ENCODE data around the gene EVPLL.
"Not testable (repeated sequence)": the region's sequence is repeated elsewhere in the genome, so short reads cannot be mapped to it uniquely, and the experiment has no call there.

EVPLL gene

DNA sequence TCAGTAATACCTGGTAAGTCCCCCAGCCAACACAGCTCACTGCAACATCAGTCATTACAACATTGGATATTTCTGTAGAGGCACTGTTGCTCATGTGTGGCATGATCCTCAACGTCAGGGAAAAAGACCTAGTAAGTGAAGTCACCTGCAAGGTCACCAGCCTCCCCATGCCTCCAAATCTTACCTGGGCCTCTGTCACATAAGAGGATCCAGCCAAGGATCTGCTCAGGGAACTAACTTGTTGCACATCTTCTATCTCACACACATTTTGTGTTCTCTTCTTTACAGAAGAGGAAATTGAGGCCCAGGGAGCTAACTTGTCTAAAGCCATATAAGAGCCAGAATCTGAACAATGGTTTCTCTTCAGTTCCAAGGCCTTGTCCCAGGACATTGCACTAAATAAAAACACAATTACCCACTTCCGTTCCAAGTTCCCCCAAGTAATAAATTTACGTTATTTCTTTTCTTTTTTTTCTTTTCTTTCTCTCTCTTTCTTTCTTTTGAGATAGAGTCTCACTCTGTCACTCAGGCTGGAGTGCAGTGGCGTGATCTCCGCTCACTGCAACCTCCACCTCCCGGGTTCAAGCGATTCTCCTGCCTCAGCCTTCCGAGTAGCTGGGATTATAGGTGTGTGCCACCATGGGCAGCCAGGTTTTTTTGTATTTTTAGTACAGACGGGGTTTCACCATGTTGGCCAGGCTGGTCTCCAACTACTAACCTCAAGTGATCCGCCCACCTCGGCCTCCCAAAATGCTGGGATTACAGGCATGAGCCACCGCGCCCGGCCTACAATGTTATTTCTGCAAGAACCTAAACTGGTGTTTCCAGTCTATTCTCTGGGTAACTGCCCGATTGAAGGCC is 15.5 kb upstream of the EVPLL start:
- Histone ChIP-seq H3K4me1 (ENCODE audit: insufficient read depth, low read length) (0 out of 2 replicates have a peak, but pooled peaks cover 4% of the 10 kb centered on the region), H3K4me3 (ENCODE audit: low read length) (peak overlapping the region; percentile 80), H3K9me3 (ENCODE audit: insufficient read depth, low read depth, low read length) (no peaks in the 10 kb centered on the region), H3K27ac (ENCODE audit: low read depth, low read length) (no peak overlapping the region), H3K36me3 (ENCODE audit: insufficient read depth, low read length) (peaks cover 24% of the 10 kb centered on the region; the same call in 1 of the 2 replicates), H3K27me3 (ENCODE audit: insufficient read depth, low read length) (no peaks in the 10 kb centered on the region), H3K9ac (ENCODE audit: low read depth, low read length) (peak overlapping the region; percentile 83)
- WGBS = 55% methylated on average over 15 of the region's 15 CpGs

DNA sequence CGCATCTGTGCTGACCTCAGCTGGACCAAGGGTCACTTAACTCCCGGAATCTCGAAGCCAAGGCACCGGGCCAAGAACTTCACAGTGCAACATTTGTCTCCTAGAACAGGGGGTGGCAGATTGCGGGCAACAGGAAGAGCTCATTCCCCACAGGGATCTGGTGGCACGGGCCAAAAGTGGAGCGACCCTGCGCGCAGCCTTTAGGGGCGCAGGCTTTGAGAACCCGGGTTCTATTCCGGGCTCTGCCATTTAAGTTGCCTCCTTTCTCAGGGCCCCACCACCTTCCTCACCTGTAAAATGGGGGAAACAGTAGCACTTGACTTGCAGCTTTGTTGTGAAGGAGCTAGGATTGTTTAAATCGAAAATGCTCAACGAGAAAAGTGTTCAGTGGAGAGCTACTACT is 14.9 kb upstream of the EVPLL start:
- peak overlapping the region; percentile 58; the same call in 1 of the 2 replicates for H3K27ac ChIP-seq (ENCODE audit: low read depth, low read length)
- H3K9me3 ChIP-seq (ENCODE audit: insufficient read depth, low read depth, low read length) = no peaks in the 10 kb centered on the region
- 7% methylated on average over 14 of the region's 14 CpGs for WGBS

DNA sequence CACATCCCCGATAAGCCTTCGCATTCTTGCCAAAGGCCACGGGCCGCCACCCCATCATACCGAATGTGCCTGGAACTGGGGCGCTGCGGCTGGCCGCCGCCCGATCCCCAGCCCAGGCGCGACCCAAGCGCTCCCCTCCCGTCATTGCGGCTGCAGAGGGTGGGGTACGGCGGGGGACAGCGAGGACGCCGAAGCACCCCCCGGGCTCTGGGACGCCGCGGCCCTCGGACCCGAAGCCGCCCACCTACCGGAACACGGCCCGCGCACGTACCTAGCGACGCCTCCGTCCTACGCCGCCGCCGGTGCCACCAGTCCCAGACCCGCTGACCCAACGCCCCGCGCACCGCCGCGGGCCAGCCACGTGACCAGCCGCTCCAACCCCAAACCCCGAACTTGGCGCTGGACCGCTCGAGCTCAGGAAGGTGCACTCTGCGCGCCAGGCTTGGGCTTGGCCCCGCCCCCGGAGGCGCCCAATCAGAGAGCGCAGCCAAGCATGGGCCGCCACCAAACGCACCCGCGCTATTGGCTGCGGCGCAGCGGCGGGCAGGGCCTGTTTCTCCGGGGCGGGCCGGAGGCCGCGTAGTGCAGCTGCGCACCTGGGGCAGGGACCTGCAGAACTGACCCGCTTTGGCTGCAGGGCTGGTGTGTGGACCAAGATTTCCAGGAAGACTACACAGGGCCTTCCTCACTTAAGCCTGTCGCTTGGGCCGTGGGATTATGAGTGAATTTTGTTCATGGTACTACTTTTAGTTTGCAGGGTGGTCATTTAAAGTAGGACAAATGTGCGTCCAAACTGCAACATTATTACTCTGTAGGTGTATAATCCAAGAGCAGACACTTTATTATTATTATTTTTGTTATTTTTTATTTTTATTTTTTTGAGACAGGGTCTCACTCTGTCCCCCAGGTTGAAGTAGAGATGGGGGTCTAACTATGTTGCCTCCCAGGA is 14.2 kb upstream of the EVPLL start, which contains the start of gene SHMT1:
TSS of gene SHMT1 (minus strand) at position 450 of the 949 bp plus-strand sequence. CDS start 7,569 bp downstream, outside the sequence.
- H3K36me3 ChIP-seq (ENCODE audit: insufficient read depth, low read length) = 0 out of 2 replicates have a peak, but pooled peaks cover 17% of the 10 kb centered on the region
- no peaks in the 10 kb centered on the region for H3K9me3 ChIP-seq (ENCODE audit: insufficient read depth, low read depth, low read length)
- under 1% methylated on average over 75 of the region's 76 CpGs for WGBS
- no peaks in the 10 kb centered on the region for H3K27me3 ChIP-seq (ENCODE audit: insufficient read depth, low read length)
- peak within 1 kb of the TSS; percentile 83 for H3K9ac ChIP-seq (ENCODE audit: low read depth, low read length)
- H3K4me1 ChIP-seq (ENCODE audit: insufficient read depth, low read length) = 0 out of 2 replicates have a peak, but pooled peaks cover 4% of the 10 kb centered on the region
- peak within 1 kb of the TSS; percentile 80 for H3K4me3 ChIP-seq (ENCODE audit: low read length)
- H3K27ac ChIP-seq (ENCODE audit: low read depth, low read length) = peak within 1 kb of the TSS; percentile 58

More for the DNA sequence above, 14.9 kb upstream of the EVPLL start:
- H3K36me3 ChIP-seq (ENCODE audit: insufficient read depth, low read length) = 0 out of 2 replicates have a peak, but pooled peaks cover 18% of the 10 kb centered on the region
- peak overlapping the region; percentile 80 for H3K4me3 ChIP-seq (ENCODE audit: low read length)
- 0 out of 2 replicates have a peak, but pooled peaks cover 4% of the 10 kb centered on the region for H3K4me1 ChIP-seq (ENCODE audit: insufficient read depth, low read length)
- no peaks in the 10 kb centered on the region for H3K27me3 ChIP-seq (ENCODE audit: insufficient read depth, low read length)
- peak overlapping the region; percentile 83 for H3K9ac ChIP-seq (ENCODE audit: low read depth, low read length)

DNA sequence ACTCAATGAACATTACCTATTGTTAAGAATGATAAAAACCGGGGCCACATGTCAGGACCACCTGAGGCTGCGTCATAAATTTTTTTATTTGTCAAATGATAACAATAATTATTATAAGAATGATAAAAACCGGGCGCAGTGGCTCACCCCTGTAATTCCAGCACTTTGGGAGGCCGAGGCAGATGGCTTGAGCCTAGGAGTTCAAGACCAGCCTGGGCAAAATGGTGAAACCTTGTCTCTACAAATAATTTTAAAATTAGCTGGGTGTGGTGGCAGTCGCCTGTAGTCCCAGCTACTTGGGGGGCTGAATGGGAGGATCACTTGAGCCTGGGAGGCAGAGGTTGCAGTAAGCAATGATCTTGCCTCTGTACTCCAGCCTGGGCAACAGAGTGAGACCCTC is 13.4 kb upstream of the EVPLL start:
- H3K4me3 ChIP-seq (ENCODE audit: low read length) = no peak overlapping the region
- H3K9ac ChIP-seq (ENCODE audit: low read depth, low read length) = no peak overlapping the region
- WGBS = 87% methylated on average over 4 of the region's 6 CpGs
- 0 out of 2 replicates have a peak, but pooled peaks cover 9% of the 10 kb centered on the region for H3K36me3 ChIP-seq (ENCODE audit: insufficient read depth, low read length)
- H3K4me1 ChIP-seq (ENCODE audit: insufficient read depth, low read length) = 0 out of 2 replicates have a peak, but pooled peaks cover 4% of the 10 kb centered on the region
- no peaks in the 10 kb centered on the region for H3K27me3 ChIP-seq (ENCODE audit: insufficient read depth, low read length)
- no peaks in the 10 kb centered on the region for H3K9me3 ChIP-seq (ENCODE audit: insufficient read depth, low read depth, low read length)
- H3K27ac ChIP-seq (ENCODE audit: low read depth, low read length) = no peak overlapping the region

DNA sequence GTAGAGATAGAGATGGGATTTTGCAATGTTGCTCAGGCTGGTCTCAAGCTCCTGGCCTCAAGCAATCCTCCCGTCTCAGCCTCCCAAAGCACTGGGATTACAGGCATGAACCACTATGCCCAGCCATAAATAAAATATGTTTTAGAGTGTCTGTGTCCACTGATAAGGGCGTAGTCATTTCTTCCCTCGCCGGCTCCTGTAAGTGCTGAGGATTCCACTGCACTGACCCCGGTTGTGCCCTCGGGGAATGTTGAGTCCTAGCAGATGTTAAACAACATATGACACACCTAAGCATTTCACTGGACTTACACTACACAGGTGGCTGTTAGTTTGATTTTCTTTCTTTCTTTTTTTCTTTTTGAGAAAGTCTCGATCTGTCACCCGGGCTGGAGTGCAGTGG is 8.6 kb upstream of the EVPLL start:
- H3K27ac ChIP-seq (ENCODE audit: low read depth, low read length) = no peak overlapping the region
- no peaks in the 10 kb centered on the region for H3K36me3 ChIP-seq (ENCODE audit: insufficient read depth, low read length)
- no peaks in the 10 kb centered on the region for H3K9me3 ChIP-seq (ENCODE audit: insufficient read depth, low read depth, low read length)
- H3K4me3 ChIP-seq (ENCODE audit: low read length) = no peak overlapping the region
- no peaks in the 10 kb centered on the region for H3K4me1 ChIP-seq (ENCODE audit: insufficient read depth, low read length)
- 94% methylated on average over 8 of the region's 8 CpGs for WGBS
- no peak overlapping the region for H3K9ac ChIP-seq (ENCODE audit: low read depth, low read length)
- H3K27me3 ChIP-seq (ENCODE audit: insufficient read depth, low read length) = no peaks in the 10 kb centered on the region

DNA sequence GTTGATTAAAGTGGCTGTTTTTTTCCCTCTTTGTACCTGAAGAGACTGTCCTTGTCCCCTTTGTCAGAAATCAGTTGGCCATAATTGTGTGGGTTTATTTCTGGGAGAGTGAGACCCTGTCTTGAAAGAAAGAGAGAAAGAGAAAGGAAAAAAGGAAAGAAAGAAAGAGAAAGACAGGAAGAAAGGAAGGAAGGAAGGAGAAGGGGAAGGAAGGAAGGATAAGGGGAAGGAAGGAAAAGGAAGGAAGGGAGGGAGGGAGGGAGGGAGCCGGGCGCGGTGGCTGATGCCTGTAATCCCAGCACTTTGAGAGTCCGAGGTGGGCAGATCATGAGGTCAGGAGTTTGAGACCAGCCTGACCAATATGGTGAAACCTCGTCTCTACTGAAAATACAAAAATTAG is 6.8 kb upstream of the EVPLL start:
- WGBS = 96% methylated on average over 5 of the region's 5 CpGs
- H3K4me1 ChIP-seq (ENCODE audit: insufficient read depth, low read length) = no peaks in the 10 kb centered on the region
- H3K36me3 ChIP-seq (ENCODE audit: insufficient read depth, low read length) = no peaks in the 10 kb centered on the region
- H3K9ac ChIP-seq (ENCODE audit: low read depth, low read length) = no peak overlapping the region
- H3K27ac ChIP-seq (ENCODE audit: low read depth, low read length) = no peak overlapping the region
- no peak overlapping the region for H3K4me3 ChIP-seq (ENCODE audit: low read length)
- H3K27me3 ChIP-seq (ENCODE audit: insufficient read depth, low read length) = no peaks in the 10 kb centered on the region
- H3K9me3 ChIP-seq (ENCODE audit: insufficient read depth, low read depth, low read length) = peaks cover 6% of the 10 kb centered on the region; the same call in 1 of the 2 replicates

DNA sequence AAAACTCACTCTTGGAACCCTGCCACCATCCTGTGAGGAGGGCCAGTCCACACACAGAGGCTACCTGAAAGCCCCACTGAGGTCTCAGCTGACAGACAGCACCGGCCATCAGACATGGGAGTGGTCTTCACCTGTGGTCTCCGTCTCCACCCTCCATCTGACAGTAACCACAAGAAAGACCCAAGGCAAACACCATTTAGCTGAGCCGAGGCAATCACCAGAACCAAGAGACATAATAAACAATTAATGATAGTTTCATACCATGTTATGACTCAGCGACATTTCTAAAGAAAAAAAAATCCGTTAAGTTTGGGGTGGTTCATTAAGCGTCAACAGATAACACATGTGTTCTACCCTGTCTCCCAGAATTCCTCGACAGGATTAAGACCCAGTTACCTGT is 6.1 kb upstream of the EVPLL start:
- Histone ChIP-seq H3K27ac (ENCODE audit: low read depth, low read length) (no peak overlapping the region), H3K4me1 (ENCODE audit: insufficient read depth, low read length) (no peaks in the 10 kb centered on the region)
- 90% methylated on average over 7 of the region's 7 CpGs for WGBS

DNA sequence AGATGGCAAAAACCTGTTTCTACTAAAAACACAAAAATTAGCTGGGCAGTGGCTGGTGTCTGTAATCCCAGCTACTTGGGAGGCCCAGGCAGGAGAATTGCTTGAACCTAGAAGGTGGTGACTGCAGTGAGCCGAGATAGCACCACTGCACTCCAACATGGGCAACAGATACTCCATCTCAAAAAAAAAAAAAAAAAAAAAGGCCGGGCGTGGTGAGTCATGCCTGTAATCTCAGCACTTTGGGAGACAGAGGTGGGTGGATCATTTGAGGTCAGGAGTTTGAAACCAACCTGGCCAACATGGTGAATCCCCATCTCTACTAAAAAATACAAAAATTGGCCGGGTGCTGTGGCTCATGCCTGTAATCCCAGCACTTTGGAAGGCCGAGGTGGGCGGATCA is 4.4 kb upstream of the EVPLL start:
- H3K9me3 ChIP-seq (ENCODE audit: insufficient read depth, low read depth, low read length); H3K9ac ChIP-seq (ENCODE audit: low read depth, low read length); H3K27me3 ChIP-seq (ENCODE audit: insufficient read depth, low read length); H3K36me3 ChIP-seq (ENCODE audit: insufficient read depth, low read length); H3K27ac ChIP-seq (ENCODE audit: low read depth, low read length); H3K4me3 ChIP-seq (ENCODE audit: low read length); H3K4me1 ChIP-seq (ENCODE audit: insufficient read depth, low read length): not testable (repeated sequence)
- WGBS = 96% methylated on average over 4 of the region's 6 CpGs

More for the DNA sequence above, 6.1 kb upstream of the EVPLL start:
- no peaks in the 10 kb centered on the region for H3K27me3 ChIP-seq (ENCODE audit: insufficient read depth, low read length)
- no peak overlapping the region for H3K4me3 ChIP-seq (ENCODE audit: low read length)
- no peak overlapping the region for H3K9ac ChIP-seq (ENCODE audit: low read depth, low read length)
- H3K9me3 ChIP-seq (ENCODE audit: insufficient read depth, low read depth, low read length) = peaks cover 6% of the 10 kb centered on the region; the same call in 1 of the 2 replicates
- no peaks in the 10 kb centered on the region for H3K36me3 ChIP-seq (ENCODE audit: insufficient read depth, low read length)

DNA sequence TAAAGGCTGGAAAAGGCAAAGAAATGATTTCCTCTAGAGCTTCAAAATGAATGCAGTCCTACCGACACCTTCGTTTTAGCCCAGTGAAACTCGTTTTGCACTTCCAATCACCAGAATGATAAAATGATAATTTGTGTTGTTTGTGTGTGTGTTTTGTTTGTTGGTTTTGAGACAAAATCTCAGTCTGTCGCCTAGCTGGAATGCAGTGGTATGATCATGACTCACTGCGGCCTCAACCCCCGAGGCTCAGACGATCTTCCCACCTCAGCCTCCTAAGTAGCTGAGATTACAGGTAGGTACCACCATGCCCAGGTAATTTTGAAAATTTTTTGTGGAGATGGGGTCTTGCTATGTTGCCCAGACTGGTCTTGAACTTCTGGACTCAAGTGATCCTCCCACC is 3.4 kb upstream of the EVPLL start:
- H3K4me1 ChIP-seq (ENCODE audit: insufficient read depth, low read length) = no peaks in the 10 kb centered on the region
- H3K36me3 ChIP-seq (ENCODE audit: insufficient read depth, low read length) = no peaks in the 10 kb centered on the region
- no peaks in the 10 kb centered on the region for H3K27me3 ChIP-seq (ENCODE audit: insufficient read depth, low read length)
- peaks cover 6% of the 10 kb centered on the region; the same call in 1 of the 2 replicates for H3K9me3 ChIP-seq (ENCODE audit: insufficient read depth, low read depth, low read length)
- H3K27ac ChIP-seq (ENCODE audit: low read depth, low read length) = no peak overlapping the region
- no peak overlapping the region for H3K4me3 ChIP-seq (ENCODE audit: low read length)
- no peak overlapping the region for H3K9ac ChIP-seq (ENCODE audit: low read depth, low read length)
- WGBS = 89% methylated on average over 7 of the region's 7 CpGs

DNA sequence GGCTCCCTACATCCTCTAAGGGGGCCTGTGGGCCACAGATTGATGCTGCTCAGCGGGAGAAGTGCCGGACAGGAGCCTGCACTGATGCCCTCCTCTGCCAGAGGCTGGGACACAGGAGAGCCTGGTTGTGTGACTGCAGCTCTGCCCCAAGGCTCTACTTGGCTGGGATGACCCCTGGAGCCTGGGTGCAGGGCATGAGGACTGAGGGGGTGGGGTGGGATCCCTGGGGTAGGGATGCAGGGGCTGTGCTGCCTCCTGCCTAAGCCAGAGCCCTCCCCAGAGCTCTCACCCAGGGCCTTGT is 577 bp downstream of the EVPLL start:
- no peak overlapping the region for H3K27ac ChIP-seq (ENCODE audit: low read depth, low read length)
- H3K9me3 ChIP-seq (ENCODE audit: insufficient read depth, low read depth, low read length) = peaks cover 6% of the 10 kb centered on the region; the same call in 1 of the 2 replicates
- no peaks in the 10 kb centered on the region for H3K36me3 ChIP-seq (ENCODE audit: insufficient read depth, low read length)
- H3K4me3 ChIP-seq (ENCODE audit: low read length) = no peak overlapping the region
- H3K4me1 ChIP-seq (ENCODE audit: insufficient read depth, low read length) = no peaks in the 10 kb centered on the region
- no peaks in the 10 kb centered on the region for H3K27me3 ChIP-seq (ENCODE audit: insufficient read depth, low read length)
- WGBS = 89% methylated on average over 2 of the region's 2 CpGs
- H3K9ac ChIP-seq (ENCODE audit: low read depth, low read length) = 0 out of 2 replicates have a peak overlapping the region, but pooled peaks have one; percentile 20

DNA sequence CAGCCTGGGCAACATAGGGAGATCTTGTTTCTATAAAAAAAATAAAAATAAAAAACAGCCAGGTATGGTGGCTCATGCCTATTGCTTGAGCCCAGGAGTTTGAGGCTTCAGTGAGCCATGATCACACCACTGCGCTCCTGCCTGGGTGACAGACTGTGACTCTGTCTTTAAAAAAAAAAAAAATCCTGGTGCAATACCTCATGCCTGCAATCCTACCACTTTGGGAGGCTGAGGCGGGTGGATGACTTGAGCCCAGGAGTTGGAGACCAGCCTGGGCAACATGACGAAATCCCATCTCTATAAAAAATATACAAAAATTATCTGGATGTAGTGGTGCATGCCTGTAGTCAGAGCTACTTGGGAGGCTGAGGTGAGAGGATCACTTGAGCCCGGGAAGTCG is 1.0 kb downstream of the EVPLL start:
- not testable (repeated sequence) for H3K4me3 ChIP-seq (ENCODE audit: low read length)
- 97% methylated on average over 4 of the region's 5 CpGs for WGBS

More for the DNA sequence above, 1.0 kb downstream of the EVPLL start:
- not testable (repeated sequence) for H3K36me3 ChIP-seq (ENCODE audit: insufficient read depth, low read length); H3K9me3 ChIP-seq (ENCODE audit: insufficient read depth, low read depth, low read length); H3K4me1 ChIP-seq (ENCODE audit: insufficient read depth, low read length); H3K27ac ChIP-seq (ENCODE audit: low read depth, low read length); H3K27me3 ChIP-seq (ENCODE audit: insufficient read depth, low read length); H3K9ac ChIP-seq (ENCODE audit: low read depth, low read length)
